Activated T-helper 2 cell treated with anti-CD3 and anti-CD28 coated beads, Interferon-gamma antibody, Interleukin-2, Interleukin-4, amounts not matched to agents 10 μg/mL and 5 μg/mL and 100 μg/mL, durations not matched to agents 14 hours and 24 hours and 36 hours (primary cell): ENCODE results near the gene CRY1. TPM values are rescaled to one million over a fixed set of nuclear protein-coding genes. Genes with fewer than 3 reads are reported as not detected.

ENCODE experiments used
- DNase-seq: peaks from one replicate; pipeline ENCODE4 v3.0.0; 2021; ENCODE audit warnings: low spot score
- H3K27ac Mint-ChIP-seq: one replicate; pipeline ENCODE4 v1.8.0; 2021; ENCODE audit warnings: mixed read lengths
- H3K27me3 Mint-ChIP-seq: one replicate; pipeline ENCODE4 v1.8.0; 2021; ENCODE audit warnings: low read depth, mixed read lengths
- H3K36me3 Mint-ChIP-seq: one replicate; pipeline ENCODE4 v1.8.0; 2021; ENCODE audit warnings: low read depth, mixed read lengths
- H3K4me1 Mint-ChIP-seq: one replicate; pipeline ENCODE4 v1.8.0; 2021; ENCODE audit warnings: low read depth, mixed read lengths
- H3K4me3 Mint-ChIP-seq: one replicate; pipeline ENCODE4 v1.8.0; 2021; ENCODE audit warnings: low read depth, mild to moderate bottlenecking, moderate library complexity, mixed read lengths
- H3K9me3 Mint-ChIP-seq: one replicate; pipeline ENCODE4 v1.8.0; 2021; ENCODE audit warnings: mixed read lengths
- intact Hi-C: fragments of 100-400 bp; cut with micrococcal nuclease; formaldehyde crosslinking; loops from one replicate; pipeline ENCODE4 v1.15.1; 2023
- total RNA-seq: library from RNA; stranded (reverse); gene quantifications from 2 replicates; pipeline ENCODE4 v1.2.3, GENCODE V29; 2022

The CRY1 gene
- total RNA-seq = 25.4 and 26.0 TPM in 2 replicates

GRCh38 chr12:107093417-107094182, at the start of gene CRY1:
Gene CRY1, minus strand, starts transcription at chr12:107093549. Its CDS starts 588 bp downstream, at chr12:107092961.
- H3K4me1 Mint-ChIP-seq = peaks cover 2% of the 10 kb centered on the region
- peaks cover 7% of the 10 kb centered on the region for H3K9me3 Mint-ChIP-seq
- peak; percentile 92 for DNase-seq
- no peak within 1 kb of the TSS for H3K4me3 Mint-ChIP-seq
- intact Hi-C loops = loop anchor here (1.0 to 2.0 kb wide), 6 partner anchors 106 to 735 kb away; partner anchors contain the start of genes MTERF2, RIC8B and TMEM263
- H3K27ac Mint-ChIP-seq = peak within 1 kb of the TSS; percentile 60
- peaks cover 10% of the 10 kb centered on the region for H3K27me3 Mint-ChIP-seq
- H3K36me3 Mint-ChIP-seq = no peaks in the 10 kb centered on the region

GRCh38 chr12:107139787-107140186, 46.4 kb upstream of the CRY1 start:
- no peaks in the 10 kb centered on the region for H3K9me3 Mint-ChIP-seq
- no peaks in the 10 kb centered on the region for H3K36me3 Mint-ChIP-seq
- H3K27me3 Mint-ChIP-seq = no peaks in the 10 kb centered on the region
- intact Hi-C loops = loop anchor here (10.0 kb wide), 1 partner anchor 175 kb away; a partner anchor contains a TSS
- DNase-seq = no peak
- H3K4me3 Mint-ChIP-seq = no peak overlapping the region
- no peak overlapping the region for H3K27ac Mint-ChIP-seq
- no peaks in the 10 kb centered on the region for H3K4me1 Mint-ChIP-seq

GRCh38 chr12:107138990-107139389, 45.6 kb upstream of the CRY1 start:
- intact Hi-C loops = loop anchor here (10.0 kb wide), 1 partner anchor 176 kb away; a partner anchor contains a TSS
- no peaks in the 10 kb centered on the region for H3K9me3 Mint-ChIP-seq
- no peaks in the 10 kb centered on the region for H3K4me1 Mint-ChIP-seq
- H3K4me3 Mint-ChIP-seq = no peak overlapping the region
- no peak for DNase-seq
- no peaks in the 10 kb centered on the region for H3K27me3 Mint-ChIP-seq
- no peaks in the 10 kb centered on the region for H3K36me3 Mint-ChIP-seq
- H3K27ac Mint-ChIP-seq = no peak overlapping the region

GRCh38 chr12:107135177-107135576, 41.8 kb upstream of the CRY1 start:
- Mint-ChIP-seq H3K27me3 (no peaks in the 10 kb centered on the region), H3K4me3 (no peak overlapping the region), H3K36me3 (no peaks in the 10 kb centered on the region), H3K27ac (no peak overlapping the region), H3K9me3 (no peaks in the 10 kb centered on the region), H3K4me1 (peaks cover 2% of the 10 kb centered on the region)
- intact Hi-C loops = loop anchor here (10.0 kb wide), 1 partner anchor 180 kb away; a partner anchor contains a TSS
- DNase-seq = no peak

- Mint-ChIP-seq H3K36me3 (no peaks in the 10 kb centered on the region), H3K27ac (no peak overlapping the region), H3K4me3 (no peak overlapping the region), H3K9me3 (no peaks in the 10 kb centered on the region), H3K4me1 (peaks cover 2% of the 10 kb centered on the region), H3K27me3 (no peaks in the 10 kb centered on the region)
- DNase-seq = peak; percentile 15
- intact Hi-C loops = loop anchor here (10.0 kb wide), 1 partner anchor 180 kb away; a partner anchor contains a TSS
These were observed 41.2 kb upstream of the CRY1 start for GRCh38 chr12:107134558-107134957.

GRCh38 chr12:107133462-107133861, 40.1 kb upstream of the CRY1 start:
- Mint-ChIP-seq H3K9me3 (no peaks in the 10 kb centered on the region), H3K4me3 (no peak overlapping the region), H3K27ac (no peak overlapping the region), H3K27me3 (no peaks in the 10 kb centered on the region), H3K4me1 (peaks cover 2% of the 10 kb centered on the region), H3K36me3 (no peaks in the 10 kb centered on the region)
- no peak for DNase-seq
- intact Hi-C loops = loop anchor here (10.0 kb wide), 1 partner anchor 181 kb away; a partner anchor contains a TSS

- Mint-ChIP-seq H3K9me3 (no peaks in the 10 kb centered on the region), H3K4me1 (peaks cover 2% of the 10 kb centered on the region), H3K27ac (no peak overlapping the region), H3K36me3 (no peaks in the 10 kb centered on the region), H3K27me3 (no peaks in the 10 kb centered on the region), H3K4me3 (no peak overlapping the region)
- intact Hi-C loops = loop anchor here (1.0 to 10.0 kb wide), 3 partner anchors 183 to 475 kb away; a partner anchor contains a TSS
- DNase-seq = no peak
These were observed 38.7 kb upstream of the CRY1 start for GRCh38 chr12:107131832-107132616.

GRCh38 chr12:107130830-107131611, 37.7 kb upstream of the CRY1 start:
- Mint-ChIP-seq H3K4me1 (peaks cover 2% of the 10 kb centered on the region), H3K9me3 (no peaks in the 10 kb centered on the region), H3K4me3 (no peak overlapping the region), H3K27ac (no peak overlapping the region), H3K36me3 (no peaks in the 10 kb centered on the region), H3K27me3 (peaks cover 5% of the 10 kb centered on the region)
- intact Hi-C loops = loop anchor here (1.0 to 10.0 kb wide), 2 partner anchors 184 to 476 kb away; a partner anchor contains a TSS
- DNase-seq = no peak

- Mint-ChIP-seq H3K9me3 (no peaks in the 10 kb centered on the region), H3K36me3 (no peaks in the 10 kb centered on the region), H3K4me3 (no peak overlapping the region), H3K27ac (no peak overlapping the region), H3K27me3 (peaks cover 5% of the 10 kb centered on the region), H3K4me1 (peaks cover 2% of the 10 kb centered on the region)
- DNase-seq = no peak
- intact Hi-C loops = no loop called here
These were observed 36.1 kb upstream of the CRY1 start for GRCh38 chr12:107129315-107129930.

GRCh38 chr12:107127482-107128430, 34.4 kb upstream of the CRY1 start:
- Mint-ChIP-seq H3K36me3 (no peaks in the 10 kb centered on the region), H3K27ac (no peak overlapping the region), H3K4me1 (peaks cover 2% of the 10 kb centered on the region), H3K9me3 (no peaks in the 10 kb centered on the region), H3K27me3 (peaks cover 12% of the 10 kb centered on the region), H3K4me3 (no peak overlapping the region)
- intact Hi-C loops = no loop called here
- no peak for DNase-seq

GRCh38 chr12:107126796-107127481, 33.6 kb upstream of the CRY1 start:
- H3K4me1 Mint-ChIP-seq = peaks cover 1% of the 10 kb centered on the region
- intact Hi-C loops = no loop called here
- peaks cover 19% of the 10 kb centered on the region for H3K27me3 Mint-ChIP-seq
- H3K9me3 Mint-ChIP-seq = no peaks in the 10 kb centered on the region
- no peak overlapping the region for H3K4me3 Mint-ChIP-seq
- no peaks in the 10 kb centered on the region for H3K36me3 Mint-ChIP-seq
- no peak for DNase-seq
- H3K27ac Mint-ChIP-seq = no peak overlapping the region
